Activated T-cell treated with anti-CD3 and anti-CD28 coated beads, Interleukin-2, amount 50 U/mL, for 4 hours (primary cell): ENCODE measurements around the gene FMN2. TPM values are rescaled to one million over a fixed set of nuclear protein-coding genes. Genes with fewer than 3 reads are reported as not detected.

Experiments
- ATAC-seq, 2 donors: fragments of 200-7000 bp; cut with Tn5 transposase; one replicate each; pipeline ENCODE4 v1.10.0; 2021
- DNase-seq: peaks from one replicate; pipeline ENCODE4 v3.0.0-alpha.2; 2020
- H3K27me3 Mint-ChIP-seq: one replicate; pipeline ENCODE4 v1.8.0; 2021; ENCODE audit warnings: low read depth, mixed read lengths
- H3K36me3 Mint-ChIP-seq: one replicate; pipeline ENCODE4 v1.8.0; 2022; ENCODE audit warnings: mixed read lengths; ENCODE audit not compliant: insufficient read depth
- H3K4me1 Mint-ChIP-seq: one replicate; pipeline ENCODE4 v1.8.0; 2021; ENCODE audit warnings: low read depth, mixed read lengths
- H3K4me3 Mint-ChIP-seq: one replicate; pipeline ENCODE4 v1.8.0; 2021; ENCODE audit warnings: mild to moderate bottlenecking, moderate library complexity, mixed read lengths
- H3K9me3 Mint-ChIP-seq: one replicate; pipeline ENCODE4 v1.8.0; 2021; ENCODE audit warnings: mixed read lengths
- total RNA-seq, 3 donors: library from RNA; stranded (reverse); gene quantifications; one replicate each; pipeline ENCODE4 v1.2.1, GENCODE V29; 2021

The FMN2 gene
- total RNA-seq = not detected

- Mint-ChIP-seq H3K27me3 (peaks cover 31% of the 10 kb centered on the region), H3K4me1 (peaks cover 3% of the 10 kb centered on the region), H3K36me3 (no peaks in the 10 kb centered on the region), H3K4me3 (no peak within 1 kb of the TSS), H3K9me3 (no peaks in the 10 kb centered on the region)
- peak; percentile 54 to 62 for ATAC-seq
- no peak for DNase-seq
These were observed at the start of gene FMN2 for GRCh38 chr1:240091614-240092300. FMN2 (plus strand) TSS chr1:240091883; CDS start chr1:240092110, 227 bp downstream.

GRCh38 chr1:240044620-240045019 lies 47.1 kb upstream of the FMN2 start:
- no peaks in the 10 kb centered on the region for H3K27me3 Mint-ChIP-seq
- no peaks in the 10 kb centered on the region for H3K9me3 Mint-ChIP-seq
- H3K4me1 Mint-ChIP-seq = no peaks in the 10 kb centered on the region
- no peak for ATAC-seq
- H3K4me3 Mint-ChIP-seq = no peak overlapping the region
- H3K36me3 Mint-ChIP-seq = no peaks in the 10 kb centered on the region
- no peak for DNase-seq

GRCh38 chr1:240046000-240046399 lies 45.7 kb upstream of the FMN2 start:
- H3K4me1 Mint-ChIP-seq = no peaks in the 10 kb centered on the region
- no peak for DNase-seq
- no peaks in the 10 kb centered on the region for H3K27me3 Mint-ChIP-seq
- H3K4me3 Mint-ChIP-seq = no peak overlapping the region
- H3K9me3 Mint-ChIP-seq = no peaks in the 10 kb centered on the region
- no peaks in the 10 kb centered on the region for H3K36me3 Mint-ChIP-seq
- no peak for ATAC-seq

GRCh38 chr1:240054109-240054701 lies 37.5 kb upstream of the FMN2 start:
- H3K4me3 Mint-ChIP-seq = no peak overlapping the region
- DNase-seq (no peak), ATAC-seq (no peak)
- H3K9me3 Mint-ChIP-seq = no peaks in the 10 kb centered on the region
- no peaks in the 10 kb centered on the region for H3K36me3 Mint-ChIP-seq
- no peaks in the 10 kb centered on the region for H3K27me3 Mint-ChIP-seq
- no peaks in the 10 kb centered on the region for H3K4me1 Mint-ChIP-seq

GRCh38 chr1:240055936-240056335 lies 35.7 kb upstream of the FMN2 start:
- Mint-ChIP-seq H3K9me3 (no peaks in the 10 kb centered on the region), H3K4me3 (no peak overlapping the region), H3K36me3 (no peaks in the 10 kb centered on the region), H3K27me3 (no peaks in the 10 kb centered on the region), H3K4me1 (no peaks in the 10 kb centered on the region)
- no peak for ATAC-seq
- DNase-seq = no peak

GRCh38 chr1:240056350-240056749 lies 35.3 kb upstream of the FMN2 start:
- ATAC-seq = no peak
- DNase-seq = no peak
- H3K4me1 Mint-ChIP-seq = no peaks in the 10 kb centered on the region
- no peak overlapping the region for H3K4me3 Mint-ChIP-seq
- H3K27me3 Mint-ChIP-seq = no peaks in the 10 kb centered on the region
- H3K36me3 Mint-ChIP-seq = no peaks in the 10 kb centered on the region
- no peaks in the 10 kb centered on the region for H3K9me3 Mint-ChIP-seq

GRCh38 chr1:240058049-240058448 lies 33.6 kb upstream of the FMN2 start:
- DNase-seq (no peak), ATAC-seq (no peak)
- no peaks in the 10 kb centered on the region for H3K36me3 Mint-ChIP-seq
- H3K27me3 Mint-ChIP-seq = no peaks in the 10 kb centered on the region
- H3K9me3 Mint-ChIP-seq = no peaks in the 10 kb centered on the region
- H3K4me3 Mint-ChIP-seq = no peak overlapping the region
- H3K4me1 Mint-ChIP-seq = no peaks in the 10 kb centered on the region

- Mint-ChIP-seq H3K4me3 (no peak overlapping the region), H3K4me1 (no peaks in the 10 kb centered on the region), H3K27me3 (no peaks in the 10 kb centered on the region), H3K36me3 (no peaks in the 10 kb centered on the region), H3K9me3 (peaks cover 4% of the 10 kb centered on the region)
- no peak for ATAC-seq
- no peak for DNase-seq
These were observed 22.7 kb upstream of the FMN2 start for GRCh38 chr1:240068961-240069360.

- ATAC-seq = no peak
These were observed 21.5 kb upstream of the FMN2 start for GRCh38 chr1:240070188-240070587.

GRCh38 chr1:240073097-240073496 lies 18.6 kb upstream of the FMN2 start:
- Mint-ChIP-seq H3K36me3 (no peaks in the 10 kb centered on the region), H3K27me3 (peaks cover 2% of the 10 kb centered on the region), H3K4me3 (no peak overlapping the region), H3K4me1 (no peaks in the 10 kb centered on the region), H3K9me3 (peaks cover 4% of the 10 kb centered on the region)
- DNase-seq = no peak
- no peak for ATAC-seq

More at GRCh38 chr1:240070188-240070587, 21.5 kb upstream of the FMN2 start:
- DNase-seq = no peak
- no peaks in the 10 kb centered on the region for H3K36me3 Mint-ChIP-seq
- no peak overlapping the region for H3K4me3 Mint-ChIP-seq
- H3K4me1 Mint-ChIP-seq = no peaks in the 10 kb centered on the region
- H3K9me3 Mint-ChIP-seq = peaks cover 4% of the 10 kb centered on the region
- no peaks in the 10 kb centered on the region for H3K27me3 Mint-ChIP-seq

GRCh38 chr1:240074422-240074821 lies 17.3 kb upstream of the FMN2 start:
- Mint-ChIP-seq H3K9me3 (peaks cover 7% of the 10 kb centered on the region), H3K4me1 (no peaks in the 10 kb centered on the region), H3K36me3 (no peaks in the 10 kb centered on the region), H3K27me3 (peaks cover 2% of the 10 kb centered on the region), H3K4me3 (no peak overlapping the region)
- no peak for ATAC-seq
- no peak for DNase-seq

GRCh38 chr1:240074908-240075307 lies 16.8 kb upstream of the FMN2 start:
- H3K4me3 Mint-ChIP-seq = no peak overlapping the region
- ATAC-seq = no peak

GRCh38 chr1:240084337-240084736 lies 7.3 kb upstream of the FMN2 start:
- ATAC-seq (no peak), DNase-seq (no peak)
- Mint-ChIP-seq H3K4me3 (no peak overlapping the region), H3K9me3 (peaks cover 4% of the 10 kb centered on the region), H3K27me3 (peaks cover 12% of the 10 kb centered on the region), H3K36me3 (no peaks in the 10 kb centered on the region), H3K4me1 (no peaks in the 10 kb centered on the region)

More at GRCh38 chr1:240074908-240075307, 16.8 kb upstream of the FMN2 start:
- no peak for DNase-seq
- Mint-ChIP-seq H3K9me3 (peaks cover 10% of the 10 kb centered on the region), H3K27me3 (peaks cover 2% of the 10 kb centered on the region), H3K36me3 (no peaks in the 10 kb centered on the region), H3K4me1 (no peaks in the 10 kb centered on the region)

- H3K9me3 Mint-ChIP-seq = no peaks in the 10 kb centered on the region
- DNase-seq (no peak), ATAC-seq (no peak)
- H3K4me1 Mint-ChIP-seq = no peaks in the 10 kb centered on the region
- H3K4me3 Mint-ChIP-seq = no peak overlapping the region
- peaks cover 15% of the 10 kb centered on the region for H3K27me3 Mint-ChIP-seq
- no peaks in the 10 kb centered on the region for H3K36me3 Mint-ChIP-seq
These were observed 6.9 kb upstream of the FMN2 start for GRCh38 chr1:240084749-240085148.

- no peaks in the 10 kb centered on the region for H3K36me3 Mint-ChIP-seq
- H3K27me3 Mint-ChIP-seq = peaks cover 28% of the 10 kb centered on the region
- DNase-seq (no peak), ATAC-seq (no peak)
- H3K9me3 Mint-ChIP-seq = no peaks in the 10 kb centered on the region
- peaks cover 3% of the 10 kb centered on the region for H3K4me1 Mint-ChIP-seq
- H3K4me3 Mint-ChIP-seq = no peak overlapping the region
These were observed 5.0 kb upstream of the FMN2 start for GRCh38 chr1:240086726-240087125.
